Myocyte (in vitro differentiated cells): ENCODE measurements around the gene NKX2-4. TPM values are rescaled to one million over a fixed set of nuclear protein-coding genes. Genes with fewer than 3 reads are reported as not detected.
A peak's percentile ranks its signal among the peaks of the same experiment; 100 is the strongest.
"Not testable (repeated sequence)": the region's sequence is repeated elsewhere in the genome, so short reads cannot be mapped to it uniquely, and the experiment has no call there.

Experiments
- DNase-seq: peaks from one replicate; pipeline ENCODE4 v3.0.0-alpha.2; 2012; ENCODE audit warnings: low read depth
- polyA plus RNA-seq: library from polyadenylated mRNA; unstranded; fragments of >200 nt; gene quantifications from one replicate; pipeline ENCODE4 v1.2.1, GENCODE V29; 2012; ENCODE audit warnings: missing spikeins
- total RNA-seq: library from RNA; depleted of rRNA; stranded (reverse); fragments of >200 nt; gene quantifications from 2 replicates; pipeline ENCODE4 v1.2.3, GENCODE V29; 2014

NKX2-4 gene
- not detected in 2 replicates for total RNA-seq
- not detected for polyA plus RNA-seq

DNA sequence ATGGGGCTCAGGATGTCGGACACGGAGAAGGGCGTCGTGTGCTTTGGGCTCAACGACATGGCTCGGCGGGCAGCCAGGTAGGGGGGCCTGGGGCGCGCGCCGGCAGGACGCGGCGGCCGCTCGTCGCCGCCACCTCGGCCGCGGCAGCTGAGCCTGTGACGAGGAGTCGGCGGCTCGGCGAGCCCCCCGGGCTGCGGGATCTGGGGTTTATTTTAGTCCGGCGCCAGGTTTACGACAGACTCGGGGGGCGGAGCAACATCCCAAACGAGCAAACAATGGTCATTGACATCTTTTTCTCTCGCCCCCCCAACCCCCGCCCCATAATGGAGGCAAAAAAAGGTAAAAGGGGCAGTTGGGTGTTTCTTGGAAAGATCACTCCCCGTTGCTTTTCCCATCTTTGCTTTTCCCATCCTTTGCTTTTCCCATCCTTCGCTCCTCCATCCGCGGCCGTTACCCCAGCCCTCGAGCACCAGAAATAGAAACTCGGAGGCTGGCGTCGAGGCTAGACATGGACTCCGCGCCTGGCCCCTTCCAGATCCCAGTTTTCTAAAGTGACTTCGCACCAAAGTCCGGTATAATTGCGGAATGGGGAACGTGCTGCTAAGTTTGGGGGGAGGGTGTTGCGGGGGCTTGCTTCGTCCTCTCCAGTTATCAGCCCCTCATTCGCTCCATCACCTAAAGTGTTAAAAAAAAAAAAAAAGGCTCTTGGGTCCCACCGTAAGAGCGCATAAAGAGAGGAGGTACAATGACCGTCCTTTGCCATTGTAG lies at the start of gene NKX2-4:
Gene NKX2-4 (minus strand): TSS at position 186 of the 768 bp plus-strand sequence. CDS start 127 bp downstream, at position 59.
- no peak for DNase-seq

DNA sequence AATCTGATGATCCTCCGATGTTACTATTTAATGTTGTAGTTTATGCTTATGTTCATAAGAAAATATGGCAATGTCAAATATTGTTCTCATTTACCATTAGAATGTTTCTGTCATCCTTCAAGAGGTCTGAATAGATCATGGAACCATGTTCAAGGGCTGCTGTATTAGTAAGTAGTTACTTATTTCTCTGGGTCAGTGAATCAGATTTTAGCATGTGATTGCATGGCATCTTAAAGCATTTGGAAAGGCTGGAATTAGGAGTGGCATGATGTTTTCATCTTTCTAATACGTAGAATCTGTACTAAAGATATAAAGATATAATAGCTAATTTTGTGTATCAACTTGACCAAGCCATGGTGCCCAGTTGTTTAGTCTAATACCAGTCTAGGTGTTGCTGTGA lies 40.5 kb upstream of the NKX2-4 start:
- DNase-seq, result no peak

DNA sequence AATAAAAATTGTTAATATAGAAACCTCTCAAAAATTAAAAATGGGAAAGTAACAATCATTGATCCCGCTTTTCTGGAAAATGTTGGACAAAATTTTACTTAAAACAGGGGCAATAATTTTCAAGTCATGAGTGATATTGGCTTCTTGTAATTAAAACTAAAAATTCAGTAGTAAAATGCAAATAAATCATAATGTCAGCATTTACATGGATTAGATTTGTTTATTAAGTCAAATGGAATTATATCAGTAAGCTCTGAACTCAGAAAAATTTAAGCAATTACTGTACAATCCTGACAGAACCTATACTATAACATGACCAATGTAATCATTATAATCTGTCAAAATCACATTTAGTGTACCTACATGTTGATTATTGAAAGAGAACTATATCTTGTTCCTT lies 39.9 kb upstream of the NKX2-4 start:
- no peak for DNase-seq

DNA sequence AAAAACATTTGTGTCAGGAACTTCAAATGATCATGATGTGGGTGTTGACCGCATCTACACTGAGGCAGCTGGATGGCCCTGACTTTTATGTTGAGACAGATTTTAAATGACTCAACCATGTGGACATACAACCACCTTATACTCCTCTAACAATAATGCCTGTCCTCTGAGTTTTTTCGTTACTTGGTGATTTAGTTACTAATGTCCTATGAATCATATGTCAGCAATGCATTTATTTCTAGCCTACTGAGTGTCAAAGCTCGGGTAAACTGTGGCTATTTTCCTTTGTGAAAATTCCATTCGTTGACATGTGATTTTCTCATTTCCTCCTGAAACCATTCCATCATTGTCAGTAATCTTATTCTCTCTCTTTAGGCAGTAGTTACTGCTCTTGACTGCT lies 38.9 kb upstream of the NKX2-4 start:
- peak; percentile 61 for DNase-seq

DNA sequence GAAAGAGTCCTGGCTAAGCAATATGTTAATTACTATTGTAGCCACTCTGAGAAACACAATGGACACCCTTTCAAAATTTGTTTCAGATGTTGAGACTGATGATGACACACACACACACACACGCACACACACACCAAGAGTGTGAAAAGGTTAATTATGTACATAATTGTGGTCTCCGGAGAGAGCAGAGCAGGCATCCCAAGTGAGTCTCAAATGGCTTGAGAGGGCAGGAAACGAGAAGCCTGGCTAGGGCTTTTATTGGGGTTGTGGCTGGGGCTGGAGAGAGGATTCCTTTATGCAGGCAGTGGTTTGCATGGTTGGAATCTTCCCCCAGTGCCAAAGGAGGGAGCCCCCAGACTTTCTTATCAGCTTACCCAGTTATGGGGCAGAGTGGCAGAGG lies 38.2 kb upstream of the NKX2-4 start:
- peak; percentile 41 for DNase-seq

DNA sequence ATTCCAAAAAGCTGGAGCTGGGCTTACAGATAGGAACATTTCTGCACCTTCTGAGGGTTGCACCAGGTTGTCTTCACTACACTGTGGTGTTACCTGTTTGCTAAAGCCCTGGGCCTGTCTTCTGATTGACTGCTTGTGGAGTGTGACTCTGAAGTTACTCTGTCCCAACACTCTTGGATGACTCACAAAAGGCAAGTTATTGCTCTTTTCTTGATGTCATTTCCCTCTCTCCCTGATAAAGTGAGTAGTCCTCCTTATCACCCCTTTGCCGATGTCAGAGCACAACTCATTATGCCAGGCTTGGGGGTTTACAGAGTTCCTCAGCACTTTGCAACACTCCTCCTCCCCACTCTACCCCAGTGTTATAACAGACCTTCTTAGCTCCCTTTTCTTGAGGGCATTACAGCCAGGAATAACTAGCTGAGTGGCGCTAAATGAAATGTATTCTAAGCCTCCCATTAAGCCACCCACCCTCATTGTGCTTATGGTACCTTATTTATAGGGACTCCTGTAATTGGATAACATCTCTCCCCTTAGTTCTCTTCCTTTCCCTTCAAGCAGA lies 36.1 kb upstream of the NKX2-4 start:
- DNase-seq, result no peak

DNA sequence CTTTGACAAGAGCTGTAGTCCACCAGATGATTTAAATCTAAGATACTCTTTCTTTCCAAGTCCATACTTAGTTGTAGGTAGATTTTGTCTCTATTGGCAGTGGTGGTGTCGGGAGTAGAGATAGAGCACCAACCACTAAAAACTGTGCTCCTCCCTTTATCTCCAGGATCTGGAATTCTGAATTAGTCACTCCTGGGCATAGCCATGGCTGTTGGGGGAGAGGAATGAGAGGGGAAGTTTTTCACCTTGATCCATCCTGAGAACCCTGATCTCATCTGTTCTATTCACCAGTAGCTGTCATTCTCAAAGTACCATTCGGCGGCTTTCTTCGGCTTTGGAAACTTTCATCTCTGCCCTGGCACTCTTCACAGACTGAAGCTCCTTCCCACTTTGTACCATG lies 35.6 kb upstream of the NKX2-4 start:
- DNase-seq, result no peak

DNA sequence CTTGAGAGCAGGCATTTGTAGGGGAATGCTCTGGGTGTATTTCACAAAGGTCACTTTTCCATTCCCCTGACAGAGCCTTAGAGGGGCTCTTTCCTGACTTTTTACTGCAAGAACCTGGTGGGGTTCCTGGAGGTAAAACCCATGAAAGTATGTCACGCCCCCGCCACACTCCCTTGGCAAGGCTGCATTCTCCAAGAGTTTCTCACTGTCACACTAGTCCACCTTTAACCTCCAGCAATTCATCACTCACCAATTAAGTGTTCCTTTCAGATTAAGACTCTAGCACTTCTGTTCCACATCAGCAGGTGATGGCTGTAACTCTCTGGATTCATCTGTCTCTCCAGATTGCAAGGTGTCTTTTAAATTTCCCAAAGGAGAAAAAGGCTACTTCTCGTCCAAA lies 32.7 kb upstream of the NKX2-4 start:
- DNase-seq, result no peak

DNA sequence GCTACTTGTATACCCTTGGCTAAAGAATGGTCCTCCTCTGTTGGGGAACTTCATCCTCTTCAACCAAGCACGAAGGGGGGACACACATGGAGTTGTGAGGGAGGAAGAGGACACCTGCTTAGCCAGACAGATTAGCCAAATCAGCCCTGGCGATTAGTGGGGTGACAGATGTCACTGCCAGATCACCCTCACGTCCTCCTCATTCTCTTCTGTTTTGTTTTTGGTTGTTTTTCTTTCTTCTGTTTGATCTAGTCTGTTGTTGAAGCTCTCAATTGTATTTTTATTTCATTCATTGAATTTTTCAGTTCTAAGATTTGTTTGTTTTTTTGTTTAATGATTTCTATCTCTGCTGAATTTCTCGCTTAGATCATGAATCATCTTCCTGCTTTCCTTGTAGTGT lies 27.5 kb upstream of the NKX2-4 start:
- DNase-seq, result no peak

DNA sequence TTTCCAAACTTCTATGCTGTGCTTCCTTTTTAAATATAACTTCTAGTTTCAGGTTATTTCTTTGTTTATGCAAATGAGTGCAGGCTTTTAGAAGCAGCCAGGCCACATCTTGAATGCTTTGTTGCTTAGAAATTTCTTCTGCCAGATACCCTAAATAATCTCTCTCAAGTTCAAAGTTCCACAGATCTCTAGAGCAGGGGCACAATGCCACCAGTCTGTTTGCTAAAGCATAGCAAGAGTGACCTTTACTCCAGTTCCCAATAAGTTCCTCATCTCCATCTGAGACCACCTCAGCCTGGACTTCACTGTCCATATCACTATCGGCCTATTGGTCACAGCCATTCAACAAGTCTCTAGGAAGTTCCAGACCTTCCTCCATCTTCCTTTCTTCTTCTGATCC lies 26.4 kb upstream of the NKX2-4 start:
- not testable (repeated sequence) for DNase-seq

DNA sequence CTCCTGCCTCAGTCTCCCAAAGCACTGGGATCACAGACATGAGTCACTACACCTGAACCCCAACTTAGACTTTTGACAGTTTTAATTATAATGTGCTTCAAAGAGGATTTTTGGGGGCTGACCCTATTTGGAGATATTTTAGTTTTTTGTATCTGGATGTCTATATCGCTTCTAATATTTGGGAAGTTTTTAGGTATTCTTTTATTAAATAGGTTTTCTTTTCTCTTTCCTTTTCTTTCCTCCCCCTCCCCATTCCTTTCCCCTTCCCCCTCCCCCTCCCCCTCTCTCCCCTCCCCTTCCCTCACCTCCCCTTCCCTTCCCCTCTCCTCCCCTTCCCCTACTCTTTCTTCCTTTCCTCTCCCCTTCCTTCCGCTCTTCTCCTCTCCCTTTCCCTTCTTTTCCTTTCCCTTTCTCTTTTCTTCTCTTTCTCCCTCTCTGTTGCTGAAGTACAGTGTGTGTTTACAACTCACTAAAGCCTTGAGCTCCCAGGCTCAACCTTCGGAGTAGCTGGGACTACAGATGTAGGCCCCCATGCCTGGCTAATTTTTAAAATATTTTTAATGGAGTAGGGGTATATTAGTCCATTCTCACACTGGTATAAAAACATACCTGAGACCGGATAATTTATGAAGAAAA lies 24.4 kb upstream of the NKX2-4 start:
- DNase-seq, result no peak

DNA sequence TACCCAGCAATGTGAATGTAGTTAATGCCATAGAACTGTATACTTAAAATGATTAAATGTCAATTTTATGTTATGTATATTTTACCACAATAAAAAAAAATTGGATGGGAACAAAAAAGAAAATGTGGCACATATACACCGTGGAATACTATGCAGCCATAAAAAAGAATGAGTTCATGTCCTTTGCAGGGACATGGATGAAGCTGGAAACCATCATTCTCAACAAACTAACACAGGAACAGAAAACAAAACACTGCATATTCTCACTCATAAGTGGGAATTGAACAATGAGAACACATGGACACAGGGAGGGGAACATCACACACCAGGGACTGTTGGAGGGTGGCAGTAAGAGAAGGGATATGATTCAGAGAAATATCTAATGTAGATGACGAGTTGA lies 21.8 kb upstream of the NKX2-4 start:
- DNase-seq, result not testable (repeated sequence)

DNA sequence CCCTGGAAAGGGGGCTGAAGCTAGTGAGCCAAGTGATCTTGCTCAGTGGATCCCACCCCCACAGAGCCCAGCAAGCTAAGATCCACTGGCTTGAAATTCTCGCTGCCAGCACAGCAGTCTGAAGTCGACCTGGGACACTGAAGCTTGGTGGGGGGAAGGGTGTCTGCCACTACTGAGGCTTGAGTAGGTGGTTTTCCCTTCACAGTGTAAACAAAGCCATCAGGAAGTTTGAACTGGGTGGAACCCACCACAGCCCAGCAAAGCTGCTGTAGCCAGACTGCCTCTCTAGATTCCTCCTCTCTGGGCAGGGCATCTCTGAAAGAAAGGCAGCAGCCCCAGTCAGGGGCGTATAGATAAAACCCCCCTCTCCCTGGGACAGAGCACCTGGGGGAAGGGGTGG lies 16.7 kb upstream of the NKX2-4 start:
- DNase-seq, result not testable (repeated sequence)

DNA sequence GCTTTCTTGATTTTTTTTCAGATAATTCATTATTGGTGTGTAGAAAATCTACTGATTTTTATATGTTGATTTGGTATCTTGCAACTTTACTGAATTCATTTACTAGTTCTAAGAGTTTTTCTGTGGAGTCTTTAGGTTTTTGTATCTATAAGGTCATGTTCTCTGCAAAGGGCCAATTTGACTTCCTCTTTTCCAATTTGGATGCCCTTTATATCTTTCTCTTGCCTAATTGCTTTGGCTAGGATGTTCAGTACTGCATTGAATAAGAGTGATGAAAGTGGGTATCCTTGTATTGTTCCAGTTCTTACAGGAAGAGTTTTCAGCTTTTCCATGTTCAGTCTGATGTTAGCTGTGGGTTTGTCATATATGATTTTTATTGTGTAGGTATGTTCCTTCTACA lies 14.4 kb upstream of the NKX2-4 start:
- no peak for DNase-seq

DNA sequence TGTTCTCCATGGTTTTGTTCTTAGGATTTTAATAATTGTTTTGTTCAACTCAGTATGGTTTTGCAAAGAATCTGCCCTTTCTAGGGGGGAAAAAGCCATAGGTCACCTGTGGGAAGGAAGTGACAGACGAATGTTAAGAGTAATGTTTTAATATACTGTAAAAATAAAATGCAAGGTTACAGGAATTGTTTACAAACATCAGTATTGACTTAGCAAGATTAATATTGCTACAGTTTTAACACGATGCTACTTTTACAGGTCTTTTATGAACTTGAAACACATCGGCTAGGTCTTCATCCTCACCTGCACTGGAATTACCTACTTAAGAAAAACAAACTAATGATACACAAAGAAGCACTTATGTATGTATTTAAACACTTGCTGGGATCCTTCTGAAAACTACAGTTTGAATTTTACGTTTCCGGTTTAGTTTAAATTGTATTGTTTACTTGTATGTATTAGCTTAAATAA lies 1.7 kb upstream of the NKX2-4 start:
- no peak for DNase-seq

DNA sequence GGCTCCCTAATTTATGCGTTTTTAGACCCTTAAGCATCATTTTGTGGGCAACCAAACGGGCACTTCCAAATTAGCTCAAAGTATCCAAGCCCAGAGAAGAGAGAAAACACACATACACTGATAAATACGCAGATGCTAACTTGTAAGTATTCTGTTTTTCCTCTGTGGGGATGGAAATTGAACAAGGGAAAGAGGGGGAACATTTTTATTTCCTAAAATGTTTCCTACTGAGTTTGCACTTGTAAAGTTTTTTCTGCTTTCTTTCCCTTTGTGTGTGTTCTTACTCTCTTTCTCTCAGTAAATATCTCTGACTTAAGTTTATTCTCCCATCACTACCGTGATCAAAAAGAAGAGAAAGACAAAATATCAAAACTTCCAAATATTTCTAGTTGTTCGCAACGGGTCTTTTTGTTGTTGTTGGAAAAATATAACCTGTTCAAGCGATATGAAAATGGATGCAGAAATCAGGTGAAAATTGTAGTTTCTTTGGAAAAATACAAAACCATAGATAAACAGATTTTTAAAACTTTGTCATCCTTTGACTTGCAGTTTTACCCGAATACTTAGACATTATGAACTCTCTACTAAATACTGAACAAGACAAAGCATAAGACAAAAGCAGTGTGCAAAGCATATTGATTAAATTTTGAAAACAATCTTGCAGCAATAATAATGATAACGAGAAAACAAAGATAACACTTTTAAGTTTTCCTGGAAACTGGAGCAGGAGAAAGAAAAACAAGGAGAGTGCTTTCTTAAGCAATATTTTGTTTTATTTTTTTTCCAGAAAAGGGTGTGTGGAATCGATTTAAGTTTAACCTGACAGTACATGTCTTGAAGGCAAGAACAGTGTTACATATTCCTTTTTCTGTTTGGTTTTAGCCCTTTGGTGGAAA lies 1.0 kb upstream of the NKX2-4 start:
- DNase-seq, result no peak

DNA sequence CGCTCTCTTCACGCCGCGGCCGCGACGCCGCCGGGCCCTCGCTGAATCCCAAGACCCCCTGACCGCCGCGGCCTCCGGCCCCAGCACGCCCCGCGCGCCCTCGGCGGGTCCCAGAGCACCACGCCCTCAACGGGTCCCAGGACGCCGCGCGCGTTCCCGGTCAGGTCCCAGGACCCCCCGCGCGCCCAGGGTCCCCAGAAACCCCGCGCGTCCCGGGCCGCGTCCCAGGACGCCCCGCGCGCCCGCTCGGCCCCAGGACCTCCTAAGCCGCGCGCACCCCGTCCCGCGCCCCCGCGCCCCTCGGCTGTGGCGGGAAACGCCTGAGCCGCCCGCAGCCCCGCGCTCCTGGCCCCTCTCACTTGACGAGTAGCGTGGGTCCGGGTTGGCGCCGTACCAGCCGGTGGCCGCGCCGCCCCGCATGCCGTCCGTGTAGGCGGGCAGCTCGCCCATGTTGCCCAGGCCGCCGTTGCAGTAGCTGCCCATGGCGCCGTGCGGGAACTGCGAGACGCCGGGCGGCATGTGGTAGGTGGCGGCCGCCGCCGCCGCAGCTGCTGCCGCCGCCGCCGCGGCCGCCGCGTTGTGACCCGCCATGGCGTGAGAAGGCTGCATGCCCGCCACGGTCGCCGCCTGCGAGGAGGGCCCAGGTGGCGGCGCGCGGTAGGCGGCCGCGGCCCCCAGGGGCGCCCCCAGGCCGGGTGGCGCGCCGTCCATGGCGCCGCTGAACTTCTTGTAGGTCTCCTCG lies 556 bp downstream of the NKX2-4 start:
- DNase-seq, result peak; percentile 18

DNA sequence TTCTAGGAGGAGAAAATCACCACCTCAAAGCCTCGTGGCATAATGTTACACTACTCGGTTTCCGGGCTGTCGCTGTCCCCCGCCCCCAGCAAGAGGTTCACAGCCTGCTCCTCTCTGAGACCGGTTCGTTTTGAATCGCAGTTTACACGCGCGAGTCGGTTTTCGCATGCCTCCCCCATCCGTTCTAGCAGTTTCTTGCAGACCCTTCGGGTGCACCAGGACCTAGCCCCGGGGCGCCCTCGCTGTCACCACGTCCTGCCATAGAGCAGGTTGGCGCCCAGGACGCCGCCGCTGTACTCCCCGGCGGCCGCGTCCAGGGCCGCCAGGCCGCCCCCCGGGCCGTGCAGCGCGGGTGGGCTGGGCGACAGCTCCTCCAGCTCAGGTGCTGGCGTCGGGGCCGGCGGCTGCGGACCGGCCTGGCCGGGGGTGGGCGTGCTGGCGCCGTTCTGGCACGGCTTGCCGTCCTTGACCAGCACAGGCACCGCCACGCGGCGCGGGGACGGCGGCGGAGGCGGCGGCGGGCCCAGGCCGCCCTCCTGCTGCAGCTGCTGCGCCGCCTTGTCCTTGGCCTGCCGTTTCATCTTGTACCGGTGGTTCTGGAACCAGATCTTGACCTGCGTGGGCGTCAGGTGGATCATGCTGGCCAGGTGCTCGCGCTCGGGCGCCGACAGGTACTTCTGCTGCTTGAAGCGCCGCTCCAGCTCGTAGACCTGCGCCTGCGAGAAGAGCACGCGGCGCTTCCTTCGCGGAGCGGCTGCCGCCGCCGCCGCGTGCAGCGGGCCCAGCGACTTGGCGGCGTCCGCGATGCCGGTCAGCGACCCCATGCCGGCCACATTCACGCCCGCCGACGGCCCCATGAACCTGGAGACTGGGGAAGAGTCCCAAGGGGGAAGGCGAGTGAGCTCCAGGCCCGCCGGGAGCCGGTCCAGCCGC lies 1.4 kb downstream of the NKX2-4 start:
- no peak for DNase-seq

DNA sequence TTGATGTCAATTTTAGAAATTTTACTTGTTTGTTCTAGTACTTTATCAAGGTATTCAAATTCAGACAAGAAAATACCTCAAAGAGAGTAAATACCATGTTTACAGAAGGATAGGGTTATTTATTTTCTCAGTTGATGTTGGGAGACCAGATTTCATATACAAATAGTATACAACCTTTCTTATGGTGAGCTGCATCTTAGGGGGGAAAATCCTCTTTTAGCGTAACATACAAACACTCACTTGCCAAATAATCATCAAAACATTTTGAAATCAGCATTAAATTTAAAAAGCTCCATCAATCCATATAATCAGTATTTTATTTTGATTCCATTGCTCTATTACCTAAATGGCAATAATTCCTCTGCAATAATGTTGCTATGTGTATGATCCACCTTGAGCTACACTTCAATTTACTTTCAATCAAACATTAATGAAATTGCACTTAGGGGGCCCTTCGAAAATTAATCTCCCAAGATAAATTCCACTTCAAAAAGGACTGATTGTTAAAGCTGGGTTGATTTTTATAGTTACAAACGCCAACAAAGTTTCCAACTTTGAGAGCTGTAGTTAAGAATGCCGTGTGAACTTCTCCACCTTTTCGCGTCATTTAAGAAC lies 2.2 kb downstream of the NKX2-4 start:
- DNase-seq, result no peak
